Suprapubic skin (tissue), 3 donors: ENCODE measurements around the gene LYSMD2.

Experiments
- POLR2A ChIP-seq, 2 donors: fragments of 450-650 bp; IDR thresholded peaks; one replicate each; pipeline ENCODE4 v1.6.1; 2017; ENCODE audit warnings: antibody characterized with exemption in 2 of 2, mild to moderate bottlenecking in 2 of 2, moderate library complexity in 2 of 2
- TF ChIP-seq, protein P1 (sequence below), 2 donors: fragments of 200-600 bp in 1 of 2; fragments of 450-650 bp in 1 of 2; sonication (generic) in 1 of 2; IDR thresholded peaks; one replicate each; pipeline ENCODE4 v1.5.1; 2016 to 2019; ENCODE audit warnings: antibody characterized with exemption in 2 of 2, mild to moderate bottlenecking in 1 of 2, moderate library complexity in 1 of 2

DNA sequence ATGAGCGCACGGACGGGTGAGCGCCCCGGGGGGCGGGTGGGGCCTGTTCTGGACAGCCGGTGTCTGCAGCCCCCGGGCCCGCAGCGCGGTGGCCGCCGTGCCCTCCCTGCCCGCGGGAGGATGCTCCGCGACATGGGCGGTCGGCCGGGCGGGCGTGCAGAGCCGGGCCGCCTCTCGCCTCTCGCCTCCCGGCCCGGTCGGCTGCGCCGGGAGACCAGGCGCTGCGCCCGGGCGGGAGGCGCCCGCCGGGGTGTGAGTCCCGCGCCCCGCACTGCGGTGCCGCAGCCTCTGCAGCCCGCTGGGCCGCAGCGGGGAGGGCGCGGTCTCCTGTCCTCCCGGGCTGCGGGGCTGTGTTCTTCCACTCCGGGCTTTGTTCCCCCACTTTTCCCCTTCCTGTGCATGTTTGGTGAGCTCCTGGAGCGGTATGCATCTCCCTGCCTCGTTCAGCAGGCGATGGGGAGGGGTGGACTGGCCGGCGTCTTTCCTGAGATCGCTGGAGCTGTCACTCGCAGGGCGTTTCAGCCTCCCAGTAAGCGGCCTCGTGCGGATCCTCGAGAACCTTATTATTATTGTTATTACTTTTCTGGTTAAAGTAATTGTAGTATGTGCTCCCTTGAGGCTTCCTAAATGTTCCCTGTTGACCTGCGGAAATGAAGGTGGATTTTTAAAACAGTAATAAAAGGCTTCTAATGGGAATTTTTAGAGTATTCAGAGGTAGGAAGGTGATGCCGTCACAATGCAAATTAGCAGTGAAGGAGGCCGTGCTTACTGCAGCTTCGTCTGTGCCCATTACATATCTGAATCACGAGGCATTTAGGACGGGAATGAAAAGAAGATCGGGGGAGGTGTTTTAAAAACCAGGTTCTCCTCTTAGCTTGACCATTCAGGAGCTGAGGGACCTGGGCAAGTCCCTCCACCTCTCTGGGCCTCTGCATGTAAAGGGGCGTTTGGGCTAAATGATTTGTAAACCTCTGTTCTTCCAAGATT, 14.5 kb upstream of the LYSMD2 start:
- TF ChIP-seq POLR2A (IDR thresholded peaks at IDR 0.05) = no peak
- TF ChIP-seq, protein P1, sequence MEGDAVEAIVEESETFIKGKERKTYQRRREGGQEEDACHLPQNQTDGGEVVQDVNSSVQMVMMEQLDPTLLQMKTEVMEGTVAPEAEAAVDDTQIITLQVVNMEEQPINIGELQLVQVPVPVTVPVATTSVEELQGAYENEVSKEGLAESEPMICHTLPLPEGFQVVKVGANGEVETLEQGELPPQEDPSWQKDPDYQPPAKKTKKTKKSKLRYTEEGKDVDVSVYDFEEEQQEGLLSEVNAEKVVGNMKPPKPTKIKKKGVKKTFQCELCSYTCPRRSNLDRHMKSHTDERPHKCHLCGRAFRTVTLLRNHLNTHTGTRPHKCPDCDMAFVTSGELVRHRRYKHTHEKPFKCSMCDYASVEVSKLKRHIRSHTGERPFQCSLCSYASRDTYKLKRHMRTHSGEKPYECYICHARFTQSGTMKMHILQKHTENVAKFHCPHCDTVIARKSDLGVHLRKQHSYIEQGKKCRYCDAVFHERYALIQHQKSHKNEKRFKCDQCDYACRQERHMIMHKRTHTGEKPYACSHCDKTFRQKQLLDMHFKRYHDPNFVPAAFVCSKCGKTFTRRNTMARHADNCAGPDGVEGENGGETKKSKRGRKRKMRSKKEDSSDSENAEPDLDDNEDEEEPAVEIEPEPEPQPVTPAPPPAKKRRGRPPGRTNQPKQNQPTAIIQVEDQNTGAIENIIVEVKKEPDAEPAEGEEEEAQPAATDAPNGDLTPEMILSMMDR (IDR thresholded peaks at IDR 0.05) = no peak
